Mesenteric fat pad (tissue), 1 donor: Measurements from ENCODE around the gene DTHD1. TPM values are rescaled to one million over a fixed set of nuclear protein-coding genes. Genes with fewer than 3 reads are reported as not detected.

Experiments used
- DNase-seq: peaks from one replicate; pipeline ENCODE4 v3.0.0-alpha.2; 2020; ENCODE audit warnings: low spot score
- total RNA-seq: library from RNA; stranded (reverse); fragmentation: NEBNext Ultra II Directional; extraction: Animal tissue kit (Norgen Biotek cat#: 25700); gene quantifications from one replicate; pipeline ENCODE4 v1.2.1, GENCODE V29; 2021
- donor health status: DM: yes; HTN: yes; CAD: no.

DTHD1 gene
- total RNA-seq, 1 donor from 2014 or later = 0.39 TPM

GRCh38 chr4:36312511-36312910, 31.1 kb downstream of the DTHD1 start:
- no peak for DNase-seq

GRCh38 chr4:36313301-36313700, 31.9 kb downstream of the DTHD1 start:
- DNase-seq = no peak

- DNase-seq = no peak
Observed at GRCh38 chr4:36313703-36314102, 32.3 kb downstream of the DTHD1 start.

GRCh38 chr4:36316607-36317006, 35.2 kb downstream of the DTHD1 start:
- no peak for DNase-seq

GRCh38 chr4:36317721-36318120, 36.3 kb downstream of the DTHD1 start:
- no peak for DNase-seq

- no peak for DNase-seq
Observed at GRCh38 chr4:36320117-36320896, 38.9 kb downstream of the DTHD1 start.

- DNase-seq = no peak
Observed at GRCh38 chr4:36321176-36321575, 39.8 kb downstream of the DTHD1 start.

- no peak for DNase-seq
Observed at GRCh38 chr4:36322921-36323354, 41.5 kb downstream of the DTHD1 start.

GRCh38 chr4:36323816-36324419, 42.5 kb downstream of the DTHD1 start:
- no peak for DNase-seq

- DNase-seq = no peak
Observed at GRCh38 chr4:36324808-36325207, 43.4 kb downstream of the DTHD1 start.

- DNase-seq = no peak
Observed at GRCh38 chr4:36325499-36325898, 44.1 kb downstream of the DTHD1 start.

GRCh38 chr4:36325926-36326325, 44.5 kb downstream of the DTHD1 start:
- DNase-seq = no peak

- no peak for DNase-seq
Observed at GRCh38 chr4:36326476-36327029, 45.1 kb downstream of the DTHD1 start.

- DNase-seq = no peak
Observed at GRCh38 chr4:36327400-36327799, 46.0 kb downstream of the DTHD1 start.

GRCh38 chr4:36328130-36328529, 46.7 kb downstream of the DTHD1 start:
- no peak for DNase-seq

GRCh38 chr4:36329228-36329627, 47.8 kb downstream of the DTHD1 start:
- DNase-seq = no peak

GRCh38 chr4:36330796-36331195, 49.4 kb downstream of the DTHD1 start:
- no peak for DNase-seq

- DNase-seq = no peak
Observed at GRCh38 chr4:36332023-36332781, 50.8 kb downstream of the DTHD1 start.

- DNase-seq = no peak
Observed at GRCh38 chr4:36332782-36333131, 51.3 kb downstream of the DTHD1 start.

GRCh38 chr4:36333303-36333877, 52.0 kb downstream of the DTHD1 start:
- no peak for DNase-seq

- DNase-seq = no peak
Observed at GRCh38 chr4:36337665-36338185, 56.3 kb downstream of the DTHD1 start.
